ENCODE measurements around the gene ST6GALNAC6.

GRCh38 chr9:127887792-127888191 is 11.6 kb downstream of the ST6GALNAC6 start:
- TF ChIP-seq FOXM1 (IDR thresholded peaks at IDR 0.05; ENCODE audit: borderline replicate concordance) (no peak), SP1 (IDR thresholded peaks at IDR 0.05) (no peak), CTBP1 (IDR thresholded peaks at IDR 0.05; ENCODE audit: borderline replicate concordance) (no peak), BHLHE40 (IDR thresholded peaks at IDR 0.05; ENCODE audit: borderline replicate concordance) (no peak), ARNT (IDR thresholded peaks at IDR 0.05) (no peak), HDGF (IDR thresholded peaks at IDR 0.05; ENCODE audit: borderline replicate concordance) (no peak), TARDBP (IDR thresholded peaks at IDR 0.05) (no peak), FOXK2 (IDR thresholded peaks at IDR 0.05) (no peak)
